Gastrocnemius medialis (tissue), 4 donors: Measurements from ENCODE around the gene ADAMTSL2. TPM values are rescaled to one million over a fixed set of nuclear protein-coding genes. Genes with fewer than 3 reads are reported as not detected.
A peak's percentile ranks its signal among the peaks of the same experiment; 100 is the strongest.
"Not testable (repeated sequence)": the region's sequence is repeated elsewhere in the genome, so short reads cannot be mapped to it uniquely, and the experiment has no call there.

ENCODE experiments used
- ATAC-seq, 2 donors: fragments of 150-250 bp; one replicate each; pipeline ENCODE4 v1.9.1; 2016
- DNase-seq, 2 donors: peaks; one replicate each; pipeline ENCODE4 v3.0.0-alpha.2; 2019
- H3K27ac ChIP-seq, 4 donors: fragments of 200-600 bp; sonication (generic); 1 replicate in 1 of 4; 2 replicates in 3 of 4; pipeline ENCODE4 v1.5.1; 2016 to 2018; ENCODE audit warnings: mild to moderate bottlenecking in 2 of 4, moderate library complexity in 1 of 4
- H3K27me3 ChIP-seq, 3 donors: fragments of 200-600 bp; sonication (generic) in 2 of 3; 1 replicate in 1 of 3; 2 replicates in 2 of 3; pipeline versions ENCODE4 v1.5.1 to v1.6.0; 2016 to 2019; ENCODE audit warnings: mild to moderate bottlenecking in 1 of 3, moderate library complexity in 1 of 3
- H3K36me3 ChIP-seq, 2 donors: fragments of 200-600 bp; sonication (generic) in 1 of 2; one replicate each; pipeline ENCODE4 v1.5.1; 2017 to 2018
- H3K4me1 ChIP-seq, 2 donors: fragments of 200-600 bp; sonication (generic) in 1 of 2; one replicate each; pipeline ENCODE4 v1.5.1; 2016 to 2017; ENCODE audit warnings: mild to moderate bottlenecking in 2 of 2
- H3K4me3 ChIP-seq, 4 donors: fragments of 200-600 bp; sonication (generic) in 3 of 4; 1 replicate in 1 of 4; 2 replicates in 3 of 4; pipeline ENCODE4 v1.5.1; 2016 to 2019; ENCODE audit warnings: mild to moderate bottlenecking in 2 of 4
- H3K9me3 ChIP-seq, 3 donors: fragments of 200-600 bp; sonication (generic) in 2 of 3; 1 replicate in 1 of 3; 2 replicates in 2 of 3; pipeline ENCODE4 v1.5.1; 2016 to 2019
- POLR2A ChIP-seq, 2 donors: fragments of 450-650 bp; IDR thresholded peaks; one replicate each; pipeline ENCODE4 v1.6.1; 2017; ENCODE audit warnings: antibody characterized with exemption in 2 of 2, mild to moderate bottlenecking in 2 of 2, moderate library complexity in 2 of 2
- in situ Hi-C, 4 donors: fragments of 200-750 bp; cut with MboI; loops; one replicate each; pipeline versions ENCODE4 v1.15.0 to v1.8.0; 2017; ENCODE audit warnings: low sequenced_read_pairs in 4 of 4
- intact Hi-C: fragments of 100-400 bp; cut with DNase I; formaldehyde crosslinking; loops from one replicate; pipeline ENCODE4 v1.15.1; 2023; ENCODE audit warnings: low total_unique reads
- total RNA-seq, 4 donors: library from RNA; depleted of rRNA; stranded (reverse); fragments of >200 nt; gene quantifications; one replicate each; pipeline versions ENCODE4 v1.1.0 to v1.2.3, GENCODE V29; 2016
- TF ChIP-seq, protein P1 (sequence below), 5 experiments: fragments of 450-650 bp in 3 of 5; fragments of 200-600 bp in 2 of 5; sonication (generic) in 2 of 5; IDR thresholded peaks in 4 of 5; conservative IDR thresholded peaks in 1 of 5; 1 replicate in 4 of 5; 2 replicates in 1 of 5; pipeline ENCODE4 v1.5.1; 2016 to 2019; ENCODE audit warnings: antibody characterized with exemption in 5 of 5, mild to moderate bottlenecking in 3 of 5, moderate library complexity in 3 of 5

The ADAMTSL2 gene
- total RNA-seq, 4 donors from 2014 or later, result 0.10 to 1.8 (median 0.44) TPM

- Histone ChIP-seq H3K27ac (no peak overlapping the region), H3K27me3 (peaks cover 16 to 21% (median 19%) of the 10 kb centered on the region in 3 donors), H3K36me3 (no peaks in the 10 kb centered on the region), H3K9me3 (no peaks in the 10 kb centered on the region), H3K4me1 (peaks cover 11 to 13% of the 10 kb centered on the region in 2 donors), H3K4me3 (no peak overlapping the region)
- intact Hi-C loops (no loop called here), in situ Hi-C loops (no loop called here)
- DNase-seq (no peak), ATAC-seq (no peak)
- TF ChIP-seq, protein P1, sequence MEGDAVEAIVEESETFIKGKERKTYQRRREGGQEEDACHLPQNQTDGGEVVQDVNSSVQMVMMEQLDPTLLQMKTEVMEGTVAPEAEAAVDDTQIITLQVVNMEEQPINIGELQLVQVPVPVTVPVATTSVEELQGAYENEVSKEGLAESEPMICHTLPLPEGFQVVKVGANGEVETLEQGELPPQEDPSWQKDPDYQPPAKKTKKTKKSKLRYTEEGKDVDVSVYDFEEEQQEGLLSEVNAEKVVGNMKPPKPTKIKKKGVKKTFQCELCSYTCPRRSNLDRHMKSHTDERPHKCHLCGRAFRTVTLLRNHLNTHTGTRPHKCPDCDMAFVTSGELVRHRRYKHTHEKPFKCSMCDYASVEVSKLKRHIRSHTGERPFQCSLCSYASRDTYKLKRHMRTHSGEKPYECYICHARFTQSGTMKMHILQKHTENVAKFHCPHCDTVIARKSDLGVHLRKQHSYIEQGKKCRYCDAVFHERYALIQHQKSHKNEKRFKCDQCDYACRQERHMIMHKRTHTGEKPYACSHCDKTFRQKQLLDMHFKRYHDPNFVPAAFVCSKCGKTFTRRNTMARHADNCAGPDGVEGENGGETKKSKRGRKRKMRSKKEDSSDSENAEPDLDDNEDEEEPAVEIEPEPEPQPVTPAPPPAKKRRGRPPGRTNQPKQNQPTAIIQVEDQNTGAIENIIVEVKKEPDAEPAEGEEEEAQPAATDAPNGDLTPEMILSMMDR (IDR thresholded peaks at IDR 0.05 in 4 of 5, conservative IDR thresholded peaks at IDR 0.05 in 1 of 5), result no peak
- no peak for TF ChIP-seq POLR2A (IDR thresholded peaks at IDR 0.05)
These were observed 28.2 kb downstream of the ADAMTSL2 start for GRCh38 chr9:133562611-133563290.

GRCh38 chr9:133563291-133563796, 28.8 kb downstream of the ADAMTSL2 start:
- TF ChIP-seq, protein P1 (IDR thresholded peaks at IDR 0.05 in 4 of 5, conservative IDR thresholded peaks at IDR 0.05 in 1 of 5), result no peak
- TF ChIP-seq POLR2A (IDR thresholded peaks at IDR 0.05), result no peak
- DNase-seq (peak in 1 of 2 donors; percentile 36), ATAC-seq (peak in 1 of 2 donors; percentile 45)
- H3K4me1 ChIP-seq, result peaks cover 8 to 12% of the 10 kb centered on the region in 2 donors
- H3K27ac ChIP-seq, result no peak overlapping the region
- in situ Hi-C loops (no loop called here), intact Hi-C loops (no loop called here)
- no peaks in the 10 kb centered on the region for H3K9me3 ChIP-seq
- no peak overlapping the region for H3K4me3 ChIP-seq
- H3K36me3 ChIP-seq, result no peaks in the 10 kb centered on the region
- peaks cover 15 to 21% (median 19%) of the 10 kb centered on the region in 3 donors for H3K27me3 ChIP-seq

- H3K4me1 ChIP-seq, ATAC-seq, H3K27ac ChIP-seq, H3K4me3 ChIP-seq, H3K36me3 ChIP-seq, intact Hi-C loops, in situ Hi-C loops, H3K9me3 ChIP-seq, DNase-seq: not testable (repeated sequence)
- peaks cover 11 to 21% (median 19%) of the 10 kb centered on the region in 3 donors for H3K27me3 ChIP-seq
These were observed 29.3 kb downstream of the ADAMTSL2 start for GRCh38 chr9:133563814-133564213.

DNA sequence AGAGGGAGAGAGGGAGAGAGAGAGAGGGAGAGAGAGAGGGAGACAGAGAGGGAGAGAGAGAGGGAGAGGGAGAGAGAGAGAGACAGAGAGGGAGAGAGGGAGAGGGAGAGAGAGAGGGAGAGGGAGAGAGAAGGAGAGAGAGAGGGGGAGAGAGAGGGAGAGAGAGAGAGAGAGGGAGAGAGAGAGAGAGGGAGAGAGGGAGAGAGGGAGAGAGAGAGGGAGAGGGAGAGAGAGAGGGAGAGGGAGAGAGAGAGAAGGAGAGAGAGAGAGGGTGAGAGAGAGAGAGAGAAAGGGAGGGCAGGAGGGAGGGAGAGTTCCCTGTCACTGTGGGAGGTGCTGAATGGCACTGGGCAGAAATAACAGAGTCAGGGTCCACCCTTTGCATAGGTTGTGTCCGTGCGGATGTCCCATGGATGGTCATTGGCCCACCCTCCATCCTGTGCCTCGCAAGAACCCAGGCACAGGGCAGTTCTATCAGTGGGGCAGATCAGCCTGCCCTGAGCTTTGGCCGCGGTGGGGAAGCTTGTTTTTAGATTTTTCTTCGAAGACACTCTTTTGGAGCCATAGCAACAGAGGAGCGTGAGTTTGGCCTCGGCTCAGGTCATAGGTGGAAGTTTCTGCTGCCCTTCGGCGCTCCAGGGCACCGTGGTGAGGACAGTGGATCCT, 30.1 kb downstream of the ADAMTSL2 start:
- no peak for TF ChIP-seq POLR2A (IDR thresholded peaks at IDR 0.05)
- TF ChIP-seq, protein P1 (IDR thresholded peaks at IDR 0.05 in 4 of 5, conservative IDR thresholded peaks at IDR 0.05 in 1 of 5), result no peak
- in situ Hi-C loops, result no loop called here
- no peak overlapping the region for H3K4me3 ChIP-seq
- H3K4me1 ChIP-seq, result peaks cover 0 to 4% of the 10 kb centered on the region in 2 donors
- no peak overlapping the region for H3K27ac ChIP-seq
- intact Hi-C loops, result no loop called here
- no peaks in the 10 kb centered on the region for H3K36me3 ChIP-seq
- DNase-seq, result no peak
- H3K27me3 ChIP-seq, result peaks cover 8 to 21% (median 19%) of the 10 kb centered on the region in 3 donors
- H3K9me3 ChIP-seq, result no peaks in the 10 kb centered on the region
- no peak for ATAC-seq

DNA sequence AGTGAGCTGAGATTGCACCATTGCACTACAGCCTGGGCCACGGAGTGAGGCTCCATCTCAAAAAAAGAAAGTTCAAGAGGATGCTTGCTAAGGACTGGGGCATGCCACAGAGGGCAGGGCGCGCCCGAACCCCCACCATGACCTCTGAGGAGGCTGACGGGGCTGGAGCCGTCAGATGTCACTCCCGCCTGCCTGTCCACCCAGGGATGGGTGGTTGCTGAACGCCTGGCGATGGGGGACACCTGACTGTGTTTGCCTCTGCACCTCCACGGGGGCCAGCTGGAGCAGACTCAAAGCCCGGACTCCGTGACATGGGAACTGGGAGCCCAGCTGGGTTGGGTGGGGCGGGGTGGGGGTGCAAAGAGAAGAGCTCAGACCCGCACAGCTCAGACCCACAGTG, 31.9 kb downstream of the ADAMTSL2 start:
- intact Hi-C loops, result no loop called here
- H3K4me3 ChIP-seq, result no peak overlapping the region
- in situ Hi-C loops, result no loop called here
- H3K36me3 ChIP-seq, result no peaks in the 10 kb centered on the region
- no peak overlapping the region for H3K27ac ChIP-seq
- ATAC-seq, result no peak
- DNase-seq, result no peak
- no peaks in the 10 kb centered on the region for H3K9me3 ChIP-seq
- peaks cover 2 to 14% (median 11%) of the 10 kb centered on the region in 3 donors for H3K27me3 ChIP-seq
- no peaks in the 10 kb centered on the region for H3K4me1 ChIP-seq
- TF ChIP-seq, protein P1 (IDR thresholded peaks at IDR 0.05 in 4 of 5, conservative IDR thresholded peaks at IDR 0.05 in 1 of 5), result no peak
- TF ChIP-seq POLR2A (IDR thresholded peaks at IDR 0.05), result no peak
